ENCODE measurements around the gene SYNE3. TPM values are rescaled to one million over a fixed set of nuclear protein-coding genes. Genes with fewer than 3 reads are reported as not detected.

The SYNE3 gene
- total and polyA plus RNA-seq, 10 of the 15 experiments (the other 5 are each of a cell fraction or from before 2014, with no cell fraction given): 1.4 to 44.1 (median 13.4) TPM

DNA sequence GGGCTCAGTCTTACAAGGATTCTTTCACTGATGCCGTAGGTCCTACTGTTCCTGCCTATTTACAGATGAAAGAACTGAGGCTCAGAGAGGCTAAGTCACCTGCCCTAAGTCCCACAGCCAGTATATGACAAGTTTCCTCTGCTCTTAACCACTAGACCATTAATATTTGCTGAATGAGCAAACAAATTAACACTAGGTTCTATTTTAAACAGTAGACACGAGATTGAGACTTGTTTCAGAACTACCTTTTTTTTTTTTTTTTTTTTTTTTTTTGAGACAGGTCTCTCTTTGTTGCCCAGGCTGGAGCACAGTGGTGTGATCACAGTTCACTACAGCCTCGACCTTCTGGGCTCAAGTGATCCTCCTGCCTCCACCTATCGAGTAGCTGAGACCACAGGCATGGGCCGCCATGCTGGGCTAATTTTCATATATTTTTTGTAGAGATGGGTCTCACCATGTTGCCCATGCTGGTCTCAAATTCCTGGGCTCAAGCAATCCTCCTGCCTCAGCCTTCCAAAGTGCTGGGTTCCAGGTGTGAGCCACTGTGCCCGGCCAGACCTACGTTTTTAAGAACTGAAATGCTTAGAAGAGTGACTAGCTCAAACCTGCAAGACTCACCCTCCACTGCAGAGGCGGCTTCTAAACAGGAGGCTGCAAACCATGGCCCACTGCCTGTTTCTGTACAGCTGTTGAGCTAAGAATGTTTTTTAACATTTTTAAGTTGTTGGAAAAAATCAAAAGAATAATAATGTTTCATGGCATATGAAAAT, 12.9 kb downstream of the SYNE3 start (continued):
- TF ChIP-seq FOXM1 (IDR thresholded peaks at IDR 0.05; ENCODE audit: low read depth, low read length): peak; percentile 38; the same call in 1 of the 2 replicates
- TF ChIP-seq KLF5 (IDR thresholded peaks at IDR 0.05; ENCODE audit: partially characterized antibody): no peak
- TF ChIP-seq RUNX3 (IDR thresholded peaks at IDR 0.05; ENCODE audit: low read length): peak; percentile 87
- TF ChIP-seq SKIL (IDR thresholded peaks at IDR 0.05; ENCODE audit: low read depth, poor library complexity, severe bottlenecking): peak; percentile 60
- TF ChIP-seq NFYA (IDR thresholded peaks at IDR 0.05; ENCODE audit: borderline replicate concordance, low read depth, low read length): no peak
- TF ChIP-seq RBBP5 (conservative IDR thresholded peaks at IDR 0.05): no peak
- peak; percentile 99 for TF ChIP-seq SMARCA5 (IDR thresholded peaks at IDR 0.05)
- no peak for TF ChIP-seq SMC3 (IDR thresholded peaks at IDR 0.05; ENCODE audit: borderline replicate concordance, low read length)
- peak; percentile 32; the same call in 1 of the 2 replicates for TF ChIP-seq CREB1 (IDR thresholded peaks at IDR 0.05; ENCODE audit: low read depth)
- no peak for TF ChIP-seq STAT1 (conservative IDR thresholded peaks at IDR 0.05)
- peak; percentile 88 for TF ChIP-seq MEF2A (IDR thresholded peaks at IDR 0.05; ENCODE audit: insufficient read depth, low read depth, low read length)
- TF ChIP-seq YY1 (IDR thresholded peaks at IDR 0.05; ENCODE audit: low read depth, low read length): 0 out of 2 replicates have a peak, but pooled peaks have one; percentile 31
- TF ChIP-seq, protein P1, sequence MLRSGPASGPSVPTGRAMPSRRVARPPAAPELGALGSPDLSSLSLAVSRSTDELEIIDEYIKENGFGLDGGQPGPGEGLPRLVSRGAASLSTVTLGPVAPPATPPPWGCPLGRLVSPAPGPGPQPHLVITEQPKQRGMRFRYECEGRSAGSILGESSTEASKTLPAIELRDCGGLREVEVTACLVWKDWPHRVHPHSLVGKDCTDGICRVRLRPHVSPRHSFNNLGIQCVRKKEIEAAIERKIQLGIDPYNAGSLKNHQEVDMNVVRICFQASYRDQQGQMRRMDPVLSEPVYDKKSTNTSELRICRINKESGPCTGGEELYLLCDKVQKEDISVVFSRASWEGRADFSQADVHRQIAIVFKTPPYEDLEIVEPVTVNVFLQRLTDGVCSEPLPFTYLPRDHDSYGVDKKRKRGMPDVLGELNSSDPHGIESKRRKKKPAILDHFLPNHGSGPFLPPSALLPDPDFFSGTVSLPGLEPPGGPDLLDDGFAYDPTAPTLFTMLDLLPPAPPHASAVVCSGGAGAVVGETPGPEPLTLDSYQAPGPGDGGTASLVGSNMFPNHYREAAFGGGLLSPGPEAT (IDR thresholded peaks at IDR 0.05; ENCODE audit: low read depth): peak; percentile 47; the same call in 1 of the 2 replicates
- TF ChIP-seq, protein P2, sequence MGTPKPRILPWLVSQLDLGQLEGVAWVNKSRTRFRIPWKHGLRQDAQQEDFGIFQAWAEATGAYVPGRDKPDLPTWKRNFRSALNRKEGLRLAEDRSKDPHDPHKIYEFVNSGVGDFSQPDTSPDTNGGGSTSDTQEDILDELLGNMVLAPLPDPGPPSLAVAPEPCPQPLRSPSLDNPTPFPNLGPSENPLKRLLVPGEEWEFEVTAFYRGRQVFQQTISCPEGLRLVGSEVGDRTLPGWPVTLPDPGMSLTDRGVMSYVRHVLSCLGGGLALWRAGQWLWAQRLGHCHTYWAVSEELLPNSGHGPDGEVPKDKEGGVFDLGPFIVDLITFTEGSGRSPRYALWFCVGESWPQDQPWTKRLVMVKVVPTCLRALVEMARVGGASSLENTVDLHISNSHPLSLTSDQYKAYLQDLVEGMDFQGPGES (IDR thresholded peaks at IDR 0.05): no peak
- no peak for TF ChIP-seq ZNF24 (IDR thresholded peaks at IDR 0.05)
- 0 out of 2 replicates have a peak, but pooled peaks have one; percentile 20 for TF ChIP-seq BCL11A (IDR thresholded peaks at IDR 0.05; ENCODE audit: low read depth, low read length)
- TF ChIP-seq ZNF384 (IDR thresholded peaks at IDR 0.05; ENCODE audit: borderline replicate concordance, low read depth, low read length): peak; percentile 97
- TF ChIP-seq MTA2 (IDR thresholded peaks at IDR 0.05; ENCODE audit: low read depth): peak; percentile 72
- TF ChIP-seq MYC (IDR thresholded peaks at IDR 0.05; ENCODE audit: insufficient read depth, insufficient read length, insufficient replicate concordance, low read length, severe bottlenecking): no peak
- TF ChIP-seq ATF2 (IDR thresholded peaks at IDR 0.05; ENCODE audit: low read length): peak; percentile 66; the same call in 1 of the 2 replicates
- no peak for TF ChIP-seq ZBED1 (IDR thresholded peaks at IDR 0.05; ENCODE audit: borderline replicate concordance)
- TF ChIP-seq MEF2B (IDR thresholded peaks at IDR 0.05; ENCODE audit: partially characterized antibody, poor library complexity, severe bottlenecking): peak; percentile 68
- TF ChIP-seq EZH2 (IDR thresholded peaks at IDR 0.05; ENCODE audit: borderline replicate concordance, control insufficient read depth, low read depth, low read length): no peak
- no peak for TF ChIP-seq ZNF207 (IDR thresholded peaks at IDR 0.05; ENCODE audit: borderline replicate concordance)
- peak; percentile 71 for TF ChIP-seq NBN (IDR thresholded peaks at IDR 0.05)
- no peak for TF ChIP-seq ESRRA (IDR thresholded peaks at IDR 0.05; ENCODE audit: low read length)

Measured in GM12878 (cell line).